ENCODE results near the gene PDLIM7.

GRCh38 chr5:177457852-177458681 is 39.3 kb downstream of the PDLIM7 start:
- TF ChIP-seq L3MBTL2 (conservative IDR thresholded peaks at IDR 0.05) (no peak), SP1 (IDR thresholded peaks at IDR 0.05) (no peak)

Measured in HEK293T (cell line).